OCI-M1 (cell line): ENCODE measurements around the gene HDAC4.

Source experiments
- DNase-seq: peaks from one replicate; lab custom pipeline; 2025; lab: John Stamatoyannopoulos, UW

The HDAC4 gene

GRCh38 chr2:239307921-239308613 is 92.8 kb downstream of the HDAC4 start:
- DNase-seq = no peak

GRCh38 chr2:239307221-239307569 is 93.6 kb downstream of the HDAC4 start:
- DNase-seq = no peak

GRCh38 chr2:239306274-239307220 is 94.3 kb downstream of the HDAC4 start:
- no peak for DNase-seq

GRCh38 chr2:239305771-239306170 is 95.0 kb downstream of the HDAC4 start:
- DNase-seq = no peak

GRCh38 chr2:239305222-239305575 is 95.6 kb downstream of the HDAC4 start:
- DNase-seq = no peak

GRCh38 chr2:239304533-239305221 is 96.1 kb downstream of the HDAC4 start:
- no peak for DNase-seq

- DNase-seq = no peak
Observed at GRCh38 chr2:239303711-239304532, 96.9 kb downstream of the HDAC4 start.

- no peak for DNase-seq
Observed at GRCh38 chr2:239302808-239303557, 97.8 kb downstream of the HDAC4 start.

- DNase-seq = no peak
Observed at GRCh38 chr2:239302083-239302807, 98.6 kb downstream of the HDAC4 start.

- no peak for DNase-seq
Observed at GRCh38 chr2:239300871-239301735, 99.7 kb downstream of the HDAC4 start.

- no peak for DNase-seq
Observed at GRCh38 chr2:239300242-239300641, 100.6 kb downstream of the HDAC4 start.

GRCh38 chr2:239299218-239299939 is 101.4 kb downstream of the HDAC4 start:
- no peak for DNase-seq

- peak; percentile 24 for DNase-seq
Observed at GRCh38 chr2:239298116-239298804, 102.6 kb downstream of the HDAC4 start.

- no peak for DNase-seq
Observed at GRCh38 chr2:239297142-239298004, 103.4 kb downstream of the HDAC4 start.

- DNase-seq = no peak
Observed at GRCh38 chr2:239296020-239296932, 104.5 kb downstream of the HDAC4 start.

- no peak for DNase-seq
Observed at GRCh38 chr2:239295377-239296019, 105.3 kb downstream of the HDAC4 start.
